NCI-H2107 treated with DMSO at 0.1 percent for 48 hours (cell line): Measurements from ENCODE around the gene CERS6.

ENCODE experiments used
- DNase-seq: peaks from one replicate; lab custom pipeline; 2025; ENCODE audit not compliant: unreplicated experiment; lab: John Stamatoyannopoulos, UW

The CERS6 gene

GRCh38 chr2:168819050-168819715 is 363.1 kb downstream of the CERS6 start:
- no peak for DNase-seq

- no peak for DNase-seq
Measured at GRCh38 chr2:168819829-168820489, 363.9 kb downstream of the CERS6 start.

- DNase-seq = no peak
Measured at GRCh38 chr2:168821577-168821976, 365.5 kb downstream of the CERS6 start.

GRCh38 chr2:168821992-168822391 is 365.9 kb downstream of the CERS6 start:
- no peak for DNase-seq
